Kidney (tissue), 14 donors: ENCODE data around the gene CEP131. TPM values are rescaled to one million over a fixed set of nuclear protein-coding genes. Genes with fewer than 3 reads are reported as not detected.

Source experiments
- DNase-seq, 5 donors: peaks; one replicate each; pipeline ENCODE4 v3.0.0-alpha.2; 2013 to 2020
- FAIRE-seq: peaks from 2 replicates; lab custom pipeline; 2012; peaks lifted over from hg19 to GRCh38; lab: Jason Lieb, UNC
- H3K27ac ChIP-seq, 2 donors: one replicate each; pipeline ENCODE4 v1.7.0; 2013; ENCODE audit warnings: low read depth in 2 of 2, low read length in 2 of 2, inconsistent platforms in 1 of 2
- H3K27me3 ChIP-seq: one replicate; pipeline ENCODE4 v1.7.1; 2013; ENCODE audit warnings: low read length, inconsistent platforms; ENCODE audit not compliant: control insufficient read depth, insufficient read depth
- H3K36me3 ChIP-seq, 3 donors: one replicate each; pipeline versions ENCODE4 v1.7.0 to v1.7.1; 2013; ENCODE audit warnings: low read length in 3 of 3, control low read depth in 1 of 3, inconsistent platforms in 1 of 3; ENCODE audit not compliant: insufficient read depth in 3 of 3, control insufficient read depth in 2 of 3
- H3K4me1 ChIP-seq, 3 donors: one replicate each; pipeline versions ENCODE4 v1.7.0 to v1.7.1; 2013; ENCODE audit warnings: low read length in 3 of 3, inconsistent platforms in 1 of 3, low read depth in 1 of 3; ENCODE audit not compliant: control insufficient read depth in 2 of 3, insufficient read depth in 2 of 3
- H3K4me3 ChIP-seq, 3 donors: one replicate each; pipeline versions ENCODE4 v1.7.0 to v1.8.1; 2013; ENCODE audit warnings: low read length in 3 of 3, control low read depth in 1 of 3, inconsistent platforms in 1 of 3
- H3K9ac ChIP-seq, 3 donors: one replicate each; pipeline versions ENCODE4 v1.7.0 to v1.7.1; 2013; ENCODE audit warnings: low read length in 3 of 3, control low read depth in 1 of 3, inconsistent platforms in 1 of 3
- H3K9me3 ChIP-seq, 3 donors: one replicate each; pipeline versions ENCODE4 v1.7.0 to v1.7.1; 2013; ENCODE audit warnings: low read length in 3 of 3, control low read depth in 1 of 3, inconsistent platforms in 1 of 3; ENCODE audit not compliant: control insufficient read depth in 2 of 3, insufficient read depth in 1 of 3
- intact Hi-C: fragments of 100-400 bp; cut with DNase I; formaldehyde crosslinking; loops from one replicate; pipeline ENCODE4 v1.11.1; 2022
- polyA plus RNA-seq: library from polyadenylated mRNA; stranded (reverse); fragments of 350-450 nt; fragmentation: Illumina TruSeq; extraction: RNeasy Lipid Tissue Mini Kit (QIAGEN cat#74804); gene quantifications from one replicate; pipeline ENCODE4 v1.2.3, GENCODE V29; 2014; ENCODE audit warnings: low read depth, low replicate concordance; ENCODE audit not compliant: insufficient read depth
- total RNA-seq: library from RNA; stranded (reverse); fragmentation: NEBNext Ultra II Directional; extraction: Animal tissue kit (Norgen Biotek cat#: 25700); gene quantifications from one replicate; pipeline ENCODE4 v1.2.1, GENCODE V29; 2021
- TF ChIP-seq, protein P1 (sequence below): IDR thresholded peaks from 3 replicates; pipeline ENCODE4 v1.5.1; 2012; ENCODE audit warnings: mild to moderate bottlenecking, moderate library complexity, borderline replicate concordance; ENCODE audit not compliant: insufficient read depth; ENCODE audit errors: extremely low read depth
- donor health status: control.
- donor health status: control.
- donor health status: control.
- donor health status: control.
- donor health status: control.
- donor health status: DM: yes; HTN: yes; CAD: no.
- donor health status: Normal renal cell carcinoma (clear cell type).

Gene CEP131
- total and polyA plus RNA-seq, 2 donors from 2014 or later = 6.9 to 7.5 TPM

DNA sequence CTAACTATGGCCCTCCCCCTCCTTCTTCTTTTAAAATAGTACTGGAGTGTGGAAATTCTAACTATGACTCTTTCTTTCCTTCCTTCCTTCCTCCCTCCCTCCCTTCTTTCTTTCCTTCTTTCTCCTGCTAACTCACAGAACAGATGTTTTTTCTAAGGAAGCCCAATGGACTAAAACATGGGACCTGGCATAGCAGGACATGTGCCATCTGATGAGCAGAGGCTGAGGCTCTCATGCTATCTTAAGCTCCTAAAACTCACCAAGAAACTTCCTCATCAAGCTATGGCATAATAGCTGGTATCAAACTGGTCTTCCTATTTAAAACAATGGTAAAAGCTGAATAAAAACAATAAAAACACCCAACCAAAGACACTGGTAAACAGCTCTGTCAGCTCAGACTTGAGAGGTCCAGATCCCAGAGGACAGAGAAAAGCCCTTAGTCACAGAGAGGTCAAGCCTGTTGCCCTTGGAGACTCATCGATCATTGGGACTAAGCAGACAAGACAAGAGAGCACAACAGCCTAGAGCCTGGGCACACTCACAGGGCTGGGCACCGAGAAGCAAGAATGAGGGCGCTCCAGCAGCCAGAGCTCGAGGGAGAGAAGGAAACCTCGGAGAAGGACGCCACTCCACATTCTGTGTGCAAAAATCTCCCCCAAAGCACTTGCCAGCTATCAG is 44.8 kb upstream of the CEP131 start:
- no peak overlapping the region for H3K9ac ChIP-seq
- H3K27me3 ChIP-seq = no peaks in the 10 kb centered on the region
- TF ChIP-seq, protein P1, sequence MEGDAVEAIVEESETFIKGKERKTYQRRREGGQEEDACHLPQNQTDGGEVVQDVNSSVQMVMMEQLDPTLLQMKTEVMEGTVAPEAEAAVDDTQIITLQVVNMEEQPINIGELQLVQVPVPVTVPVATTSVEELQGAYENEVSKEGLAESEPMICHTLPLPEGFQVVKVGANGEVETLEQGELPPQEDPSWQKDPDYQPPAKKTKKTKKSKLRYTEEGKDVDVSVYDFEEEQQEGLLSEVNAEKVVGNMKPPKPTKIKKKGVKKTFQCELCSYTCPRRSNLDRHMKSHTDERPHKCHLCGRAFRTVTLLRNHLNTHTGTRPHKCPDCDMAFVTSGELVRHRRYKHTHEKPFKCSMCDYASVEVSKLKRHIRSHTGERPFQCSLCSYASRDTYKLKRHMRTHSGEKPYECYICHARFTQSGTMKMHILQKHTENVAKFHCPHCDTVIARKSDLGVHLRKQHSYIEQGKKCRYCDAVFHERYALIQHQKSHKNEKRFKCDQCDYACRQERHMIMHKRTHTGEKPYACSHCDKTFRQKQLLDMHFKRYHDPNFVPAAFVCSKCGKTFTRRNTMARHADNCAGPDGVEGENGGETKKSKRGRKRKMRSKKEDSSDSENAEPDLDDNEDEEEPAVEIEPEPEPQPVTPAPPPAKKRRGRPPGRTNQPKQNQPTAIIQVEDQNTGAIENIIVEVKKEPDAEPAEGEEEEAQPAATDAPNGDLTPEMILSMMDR = no peak
- DNase-seq (no peak), FAIRE-seq (no peak)
- H3K4me3 ChIP-seq = no peak overlapping the region
- H3K4me1 ChIP-seq = no peaks in the 10 kb centered on the region
- H3K27ac ChIP-seq = no peak overlapping the region
- no peaks in the 10 kb centered on the region for H3K9me3 ChIP-seq
- peaks cover 0 to 29% (median 15%) of the 10 kb centered on the region in 3 donors for H3K36me3 ChIP-seq
- intact Hi-C loops = no loop called here

DNA sequence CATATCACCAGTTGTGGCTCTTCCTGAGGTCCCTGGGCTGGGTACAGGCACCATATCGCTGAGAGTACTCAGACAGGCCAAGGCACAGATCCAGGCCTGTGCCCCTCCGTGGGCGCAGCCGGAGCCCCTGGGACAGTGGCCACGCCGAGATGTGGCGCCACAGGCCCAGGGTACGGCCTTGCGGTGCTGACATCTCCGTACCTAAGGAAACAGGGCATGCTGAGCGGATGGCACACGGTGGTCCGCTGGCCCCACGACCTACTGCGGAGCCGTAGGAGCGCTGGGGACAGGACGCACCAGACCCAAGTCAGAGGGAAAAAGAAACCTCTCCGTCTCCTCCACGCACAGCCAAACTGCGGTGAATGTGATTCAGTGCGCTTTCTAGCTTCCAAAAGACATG is 42.8 kb upstream of the CEP131 start:
- TF ChIP-seq, protein P1 = no peak
- Histone ChIP-seq H3K9me3 (no peaks in the 10 kb centered on the region), H3K36me3 (peaks cover 0 to 28% (median 17%) of the 10 kb centered on the region in 3 donors), H3K4me1 (no peaks in the 10 kb centered on the region), H3K9ac (no peak overlapping the region), H3K4me3 (no peak overlapping the region), H3K27me3 (no peaks in the 10 kb centered on the region), H3K27ac (no peak overlapping the region)
- FAIRE-seq (no peak), DNase-seq (no peak)
- intact Hi-C loops = no loop called here

DNA sequence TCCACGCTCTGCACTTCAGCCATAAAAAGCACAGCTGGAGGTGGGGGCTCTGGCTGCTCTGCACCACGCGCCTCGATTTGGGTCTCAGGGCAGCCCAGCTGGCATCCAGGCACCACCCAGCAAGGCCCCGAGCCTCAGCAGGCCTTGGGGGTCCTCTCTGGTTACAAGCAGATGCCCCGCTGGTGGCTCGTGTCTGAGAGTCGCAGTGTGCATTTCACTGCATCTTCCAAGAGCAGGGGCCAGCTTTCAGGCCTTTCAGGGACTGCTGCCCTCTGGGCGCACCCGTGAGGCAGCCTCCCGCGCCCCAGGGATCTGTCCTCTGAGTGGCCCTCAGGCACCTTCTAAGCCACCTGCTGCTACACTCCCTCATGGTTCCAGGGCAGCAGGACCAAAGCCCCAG is 41.9 kb upstream of the CEP131 start:
- Histone ChIP-seq H3K27ac (no peak overlapping the region), H3K27me3 (no peaks in the 10 kb centered on the region), H3K4me3 (no peak overlapping the region), H3K4me1 (no peaks in the 10 kb centered on the region), H3K36me3 (peaks cover 0 to 31% (median 17%) of the 10 kb centered on the region in 3 donors), H3K9ac (no peak overlapping the region), H3K9me3 (no peaks in the 10 kb centered on the region)
- DNase-seq = no peak
- TF ChIP-seq, protein P1 = no peak
- intact Hi-C loops = no loop called here
- FAIRE-seq = no peak
